GM13976 (cell line): ENCODE data around the gene WDR12.

Experiments
- DNase-seq: peaks from one replicate; pipeline ENCODE4 v3.0.0; 2012; ENCODE audit warnings: low spot score
- in situ Hi-C: fragments of 300-500 bp; cut with MboI; formaldehyde crosslinking; loops from one replicate; pipeline ENCODE4 v1.12.0; 2022; ENCODE audit warnings: low sequenced_read_pairs, mixed read lengths, inconsistent platforms; ENCODE audit not compliant: unreplicated experiment
- TF ChIP-seq, protein P1 (sequence below): IDR thresholded peaks from 2 replicates; pipeline ENCODE4 v1.5.1; 2012; ENCODE audit warnings: borderline replicate concordance, mild to moderate bottlenecking; ENCODE audit not compliant: insufficient read depth; ENCODE audit errors: extremely low read depth, missing control alignments, control extremely low read depth

WDR12 gene

DNA sequence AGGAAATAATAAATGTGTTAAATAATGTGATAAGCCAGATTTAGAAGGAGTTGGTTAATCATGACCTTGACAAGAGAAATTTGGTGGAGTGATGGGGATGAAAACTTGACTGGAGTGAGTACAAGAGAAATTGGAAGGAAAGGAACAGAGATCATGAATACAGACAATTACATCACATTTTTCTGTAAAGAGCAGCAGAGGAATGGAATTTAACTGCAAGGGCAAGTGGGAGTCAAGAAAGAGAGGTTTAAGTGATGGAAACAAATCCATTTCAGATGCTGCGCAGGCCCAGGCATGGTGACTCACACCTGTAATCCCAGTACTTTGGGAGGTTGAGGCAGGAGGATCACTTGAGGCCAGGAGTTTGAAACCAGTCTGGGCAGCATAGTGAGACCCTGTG, 86.6 kb downstream of the WDR12 start:
- TF ChIP-seq, protein P1, sequence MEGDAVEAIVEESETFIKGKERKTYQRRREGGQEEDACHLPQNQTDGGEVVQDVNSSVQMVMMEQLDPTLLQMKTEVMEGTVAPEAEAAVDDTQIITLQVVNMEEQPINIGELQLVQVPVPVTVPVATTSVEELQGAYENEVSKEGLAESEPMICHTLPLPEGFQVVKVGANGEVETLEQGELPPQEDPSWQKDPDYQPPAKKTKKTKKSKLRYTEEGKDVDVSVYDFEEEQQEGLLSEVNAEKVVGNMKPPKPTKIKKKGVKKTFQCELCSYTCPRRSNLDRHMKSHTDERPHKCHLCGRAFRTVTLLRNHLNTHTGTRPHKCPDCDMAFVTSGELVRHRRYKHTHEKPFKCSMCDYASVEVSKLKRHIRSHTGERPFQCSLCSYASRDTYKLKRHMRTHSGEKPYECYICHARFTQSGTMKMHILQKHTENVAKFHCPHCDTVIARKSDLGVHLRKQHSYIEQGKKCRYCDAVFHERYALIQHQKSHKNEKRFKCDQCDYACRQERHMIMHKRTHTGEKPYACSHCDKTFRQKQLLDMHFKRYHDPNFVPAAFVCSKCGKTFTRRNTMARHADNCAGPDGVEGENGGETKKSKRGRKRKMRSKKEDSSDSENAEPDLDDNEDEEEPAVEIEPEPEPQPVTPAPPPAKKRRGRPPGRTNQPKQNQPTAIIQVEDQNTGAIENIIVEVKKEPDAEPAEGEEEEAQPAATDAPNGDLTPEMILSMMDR = no peak
- no peak for DNase-seq
- in situ Hi-C loops = no loop called here
